NCI-H345 treated with DMSO at 0.1 percent for 48 hours (cell line): Measurements from ENCODE around the gene SET.
A peak's percentile ranks its signal among the peaks of the same experiment; 100 is the strongest.
"Not testable (repeated sequence)": the region's sequence is repeated elsewhere in the genome, so short reads cannot be mapped to it uniquely, and the experiment has no call there.

Experiments used
- DNase-seq: peaks from one replicate; lab custom pipeline; 2025; ENCODE audit not compliant: unreplicated experiment; lab: John Stamatoyannopoulos, UW

Gene SET, protein sequence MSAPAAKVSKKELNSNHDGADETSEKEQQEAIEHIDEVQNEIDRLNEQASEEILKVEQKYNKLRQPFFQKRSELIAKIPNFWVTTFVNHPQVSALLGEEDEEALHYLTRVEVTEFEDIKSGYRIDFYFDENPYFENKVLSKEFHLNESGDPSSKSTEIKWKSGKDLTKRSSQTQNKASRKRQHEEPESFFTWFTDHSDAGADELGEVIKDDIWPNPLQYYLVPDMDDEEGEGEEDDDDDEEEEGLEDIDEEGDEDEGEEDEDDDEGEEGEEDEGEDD

DNA sequence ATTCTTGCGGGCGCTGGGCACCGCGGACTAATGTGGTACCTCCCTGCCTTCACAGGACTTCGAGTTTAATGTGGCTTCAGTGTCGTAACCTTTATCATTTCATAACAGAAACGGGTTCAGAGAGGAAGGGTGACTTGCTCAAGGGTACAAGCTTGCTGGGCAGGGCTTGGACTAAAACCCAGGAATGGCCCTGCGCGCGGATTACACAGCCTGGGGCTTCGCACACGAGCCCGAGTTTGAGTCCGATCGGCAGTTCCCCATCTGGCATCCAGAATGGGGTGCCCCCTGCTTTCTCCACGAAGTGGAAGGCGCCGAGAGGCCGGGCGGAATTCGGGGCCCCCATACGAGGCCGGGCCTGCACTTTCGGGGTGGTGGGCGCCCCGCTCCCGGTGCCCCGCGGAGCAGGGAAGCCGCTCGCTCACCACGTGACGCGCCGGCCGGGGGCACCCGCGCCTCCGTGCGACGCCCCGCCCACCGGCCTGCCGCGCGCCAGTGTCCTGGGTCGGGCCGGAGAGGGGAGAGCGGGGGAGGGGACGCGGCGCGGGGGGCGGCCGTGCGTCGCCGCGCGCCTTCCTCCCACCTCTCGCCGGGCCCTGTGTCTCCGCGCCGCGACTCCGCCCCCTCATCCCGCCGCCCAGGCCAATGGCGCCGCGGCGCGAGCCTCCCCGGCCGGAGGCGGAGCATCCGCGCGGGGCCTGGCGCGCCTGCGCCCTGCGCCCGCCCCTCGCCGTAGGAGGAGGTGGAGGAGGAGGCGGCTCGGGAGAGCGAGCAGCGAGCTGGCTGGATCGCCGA lies at the start of gene SET:
Gene SET (plus strand): TSS at position 722 of the 792 bp plus-strand sequence. CDS start 361 bp downstream, outside the sequence.
- DNase-seq = peak; percentile 82

DNA sequence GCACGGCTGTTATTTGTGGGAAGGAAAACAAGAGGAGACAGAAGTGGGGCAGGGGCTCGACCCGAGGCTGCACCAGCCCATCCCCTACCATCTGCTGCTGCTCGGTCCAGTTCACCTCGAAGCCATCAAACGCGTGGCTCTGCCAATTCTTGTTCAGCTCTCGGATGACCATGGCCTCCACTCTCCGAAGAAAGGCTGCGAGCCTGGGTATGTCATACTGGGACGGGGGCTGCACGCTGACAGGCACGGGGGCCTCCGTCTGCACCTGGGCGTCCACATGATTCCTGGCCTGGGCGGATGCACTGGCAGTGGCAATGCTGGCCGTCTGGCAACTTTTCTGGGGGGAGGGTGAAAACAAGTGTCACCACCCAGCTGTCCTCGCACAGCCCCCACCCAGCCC lies 48.4 kb upstream of the SET start:
- no peak for DNase-seq

DNA sequence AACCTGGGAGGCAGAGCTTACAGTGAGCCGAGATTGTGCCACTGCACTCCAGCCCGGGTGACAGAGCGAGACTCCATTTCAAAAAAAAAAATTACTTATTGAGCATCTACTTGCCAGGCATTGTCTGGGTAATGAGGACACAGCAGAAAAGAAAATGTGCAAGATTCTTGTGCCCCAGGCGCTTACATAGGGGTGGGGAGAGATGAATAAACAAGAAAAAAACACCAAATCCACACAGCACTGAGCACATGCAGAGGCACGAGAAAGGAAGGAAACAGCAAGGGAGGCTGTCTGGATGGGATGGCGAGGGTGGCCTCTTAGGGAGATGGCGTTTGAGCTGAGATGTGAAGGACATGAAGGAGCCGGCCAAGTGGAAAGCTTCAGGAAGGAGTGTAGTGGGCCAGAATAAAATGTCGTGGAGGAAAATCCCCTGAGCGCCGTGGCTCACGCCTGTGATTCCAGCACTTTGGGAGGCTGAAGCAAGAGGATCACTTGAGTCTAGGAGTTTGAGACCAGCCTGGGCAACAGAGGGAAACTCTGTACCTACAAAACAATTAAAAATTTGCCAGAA lies 46.3 kb upstream of the SET start:
- DNase-seq = no peak

DNA sequence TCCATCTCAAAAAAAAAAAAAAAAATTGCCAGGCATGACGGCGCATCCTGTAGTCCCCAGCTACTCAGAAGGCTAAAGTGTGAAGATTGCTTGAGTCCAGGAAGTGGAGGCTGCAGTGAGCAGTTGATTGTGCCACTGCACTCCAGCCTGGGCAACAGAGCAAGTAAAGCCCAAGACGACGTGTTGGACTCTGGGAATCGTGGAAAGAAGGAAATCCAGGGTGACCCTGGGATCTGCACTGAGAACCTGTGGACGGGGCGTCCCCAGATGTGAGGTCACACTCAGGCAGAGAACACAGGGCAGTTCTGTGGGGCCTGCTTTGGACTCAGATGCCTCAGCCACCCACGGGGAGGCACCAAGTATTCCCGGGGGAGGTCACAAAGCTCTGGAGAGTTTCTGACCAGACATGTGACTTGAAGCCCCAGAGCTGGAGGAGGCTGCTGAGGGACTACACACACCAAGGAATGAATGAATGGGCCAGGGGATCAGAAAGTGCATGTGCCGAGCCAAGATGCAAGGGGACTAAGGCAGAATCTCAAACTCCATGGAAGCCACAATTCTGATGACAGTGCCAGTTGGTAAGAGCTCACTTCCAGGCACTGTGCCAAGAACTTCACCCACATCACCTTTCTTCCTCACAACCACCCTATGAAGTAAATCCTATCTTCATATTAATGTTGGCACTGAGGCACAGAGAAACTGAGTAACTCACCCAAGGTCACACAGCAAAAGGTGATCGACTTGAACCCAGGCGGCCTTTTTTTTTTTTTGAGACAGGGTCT lies 45.3 kb upstream of the SET start:
- no peak for DNase-seq

DNA sequence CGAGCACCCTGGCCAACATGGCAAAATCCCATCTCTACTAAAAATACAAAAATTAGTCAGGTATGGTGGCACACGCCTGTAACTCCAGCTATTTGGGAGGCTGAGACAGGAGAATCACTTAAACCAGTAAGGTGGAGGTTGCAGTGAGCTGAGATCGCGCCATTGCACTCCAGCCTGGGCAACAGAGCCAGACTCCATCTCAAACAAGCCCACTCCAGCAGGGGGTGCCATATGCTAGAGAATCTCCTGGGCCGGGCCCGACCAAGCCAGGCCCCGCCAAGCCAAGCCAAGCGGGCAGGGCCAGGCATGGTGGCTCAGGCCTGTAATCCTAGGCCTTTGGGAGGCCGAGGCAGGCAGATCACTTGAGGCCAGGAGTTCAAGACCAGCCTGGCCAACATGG lies 40.8 kb upstream of the SET start:
- not testable (repeated sequence) for DNase-seq

DNA sequence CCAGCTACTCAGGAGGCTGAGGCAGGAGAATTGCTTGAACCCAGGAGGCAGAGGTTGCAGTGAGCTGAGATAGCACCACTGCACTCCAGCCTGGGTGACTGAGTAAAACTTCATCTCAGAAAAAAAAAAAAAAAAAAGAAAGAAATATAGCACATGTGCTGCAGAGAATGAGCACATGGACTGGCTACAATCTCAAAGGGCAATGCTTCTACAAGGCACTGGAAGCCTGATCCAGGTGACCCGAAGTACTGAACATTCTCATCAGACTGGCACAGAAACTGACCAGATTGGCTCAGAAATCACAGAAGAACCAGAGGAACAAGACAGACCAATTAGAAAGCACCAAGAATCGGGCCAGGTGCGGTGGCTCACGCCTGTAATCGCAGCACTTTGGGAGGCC lies 37.2 kb upstream of the SET start:
- no peak for DNase-seq

DNA sequence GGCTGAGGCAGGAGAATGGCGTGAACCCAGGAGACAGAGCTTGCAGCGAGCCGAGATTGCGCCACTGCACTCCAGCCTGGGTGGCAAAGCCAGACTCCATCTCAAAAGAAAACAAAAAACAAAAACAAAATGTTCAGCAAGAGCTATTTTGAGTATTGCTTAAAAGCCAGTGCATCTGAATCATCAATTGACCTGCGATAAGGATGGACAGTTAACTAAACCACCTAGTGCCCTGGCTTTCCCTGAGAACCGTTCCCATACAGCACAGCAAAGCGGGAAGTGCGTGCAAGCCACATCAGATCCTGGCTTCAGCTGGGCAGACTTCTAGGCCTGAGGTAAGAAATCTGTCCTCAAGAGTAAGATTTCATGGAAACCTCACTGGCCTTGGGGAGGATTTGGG lies 35.1 kb upstream of the SET start:
- no peak for DNase-seq

DNA sequence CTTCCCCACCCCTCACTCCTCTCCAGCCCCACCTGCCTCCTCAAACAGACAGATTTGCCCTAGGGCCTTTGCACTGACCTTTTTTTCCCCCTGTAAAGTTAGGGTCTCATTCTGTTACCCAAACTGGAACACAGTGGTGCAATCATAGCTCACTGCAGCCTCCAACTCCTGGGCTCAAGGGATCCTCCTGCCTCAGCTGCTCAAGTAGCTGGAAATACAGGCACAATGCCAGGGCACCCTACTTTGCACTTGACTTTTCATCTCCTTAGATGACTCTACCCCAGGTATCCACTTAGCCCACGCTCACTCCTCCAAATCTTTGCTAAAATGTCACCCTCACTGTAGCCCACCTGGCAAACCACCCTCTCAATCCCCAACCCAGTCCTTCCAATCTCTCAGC lies 34.5 kb upstream of the SET start:
- no peak for DNase-seq

DNA sequence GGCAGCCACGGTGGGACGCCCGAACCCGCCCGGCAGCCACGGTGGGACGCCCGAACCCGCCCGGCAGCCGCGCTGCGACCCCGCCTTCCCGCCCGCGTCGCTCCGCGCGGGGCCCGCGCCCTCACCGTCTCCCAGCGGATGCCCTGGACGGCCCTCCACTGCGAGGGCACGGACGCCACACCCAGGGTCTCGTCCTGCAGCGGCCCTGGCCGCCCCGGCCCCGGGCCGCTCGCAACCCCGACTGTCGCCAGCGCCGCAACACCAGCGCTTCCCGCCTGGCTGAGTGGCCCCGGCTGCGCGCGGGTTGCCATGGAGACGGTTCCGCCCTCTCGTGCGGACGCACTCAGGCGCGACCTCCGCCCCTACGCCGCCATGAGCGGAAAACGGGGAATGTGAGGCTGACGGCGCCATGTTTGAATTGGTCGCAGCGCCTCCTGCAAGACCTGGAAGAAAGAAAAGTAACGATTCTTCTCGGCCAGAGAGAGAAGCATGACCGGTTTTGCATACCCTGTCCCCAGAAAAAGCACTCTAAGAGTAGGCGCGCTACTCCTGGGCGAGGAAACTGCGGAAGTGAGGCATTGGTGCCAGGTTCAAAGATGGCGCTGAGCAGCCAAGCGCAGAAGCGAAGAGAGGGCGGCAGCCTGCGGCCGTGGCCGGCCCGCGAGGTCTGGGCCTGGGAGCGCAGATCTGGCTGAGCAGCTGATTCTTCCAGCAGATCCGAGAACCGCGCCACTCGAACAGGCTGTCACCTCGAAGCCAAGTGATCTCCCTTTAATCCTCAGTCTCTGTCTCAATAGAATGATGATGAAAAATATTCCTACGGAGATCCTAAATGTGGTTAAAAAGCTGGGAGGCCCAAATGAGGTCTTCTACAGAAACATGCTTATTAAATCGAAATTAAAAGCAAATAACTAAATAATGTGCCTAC lies 32.3 kb upstream of the SET start, which contains the start of gene DYNC2I2:
Gene DYNC2I2 (minus strand): TSS at position 432 of the 928 bp plus-strand sequence. CDS start 121 bp downstream, at position 311.
- peak; percentile 87 for DNase-seq

DNA sequence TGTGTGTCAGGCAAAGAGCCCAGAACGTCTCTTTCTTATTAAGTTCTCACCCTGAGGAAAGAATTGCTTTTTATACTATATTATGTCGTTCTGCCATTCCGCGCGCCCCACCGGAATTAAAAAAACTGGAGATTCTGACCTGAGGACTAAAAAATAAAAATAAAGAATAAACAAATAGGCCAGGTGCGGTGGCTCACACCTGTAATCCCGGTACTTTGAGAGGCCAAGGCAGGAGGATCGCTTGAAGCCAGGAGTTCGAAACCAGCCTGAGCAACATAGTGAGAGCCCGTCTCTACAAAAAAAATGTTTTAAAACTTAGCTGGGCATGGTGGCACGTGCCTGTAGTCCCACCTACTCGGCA lies 31.7 kb upstream of the SET start:
- no peak for DNase-seq

DNA sequence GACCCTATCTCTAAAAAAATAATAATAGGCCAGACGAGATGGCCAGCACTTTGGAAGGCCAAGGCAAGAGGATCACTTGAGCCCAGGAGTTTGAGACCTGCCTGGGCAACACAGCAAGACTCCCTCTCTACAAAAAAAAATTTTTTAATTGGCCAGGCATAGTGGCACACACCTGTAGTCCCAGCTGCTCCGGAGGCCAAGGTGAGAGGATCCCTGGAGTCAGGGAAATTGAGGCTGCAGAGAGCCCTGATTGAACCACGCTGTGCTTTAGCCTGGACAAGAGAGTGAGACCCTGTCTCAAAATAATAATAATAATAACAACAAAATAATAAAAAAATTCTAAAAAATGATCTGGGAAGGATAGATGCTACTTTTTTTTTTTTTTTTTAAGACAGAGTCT lies 31.2 kb upstream of the SET start:
- DNase-seq = no peak

DNA sequence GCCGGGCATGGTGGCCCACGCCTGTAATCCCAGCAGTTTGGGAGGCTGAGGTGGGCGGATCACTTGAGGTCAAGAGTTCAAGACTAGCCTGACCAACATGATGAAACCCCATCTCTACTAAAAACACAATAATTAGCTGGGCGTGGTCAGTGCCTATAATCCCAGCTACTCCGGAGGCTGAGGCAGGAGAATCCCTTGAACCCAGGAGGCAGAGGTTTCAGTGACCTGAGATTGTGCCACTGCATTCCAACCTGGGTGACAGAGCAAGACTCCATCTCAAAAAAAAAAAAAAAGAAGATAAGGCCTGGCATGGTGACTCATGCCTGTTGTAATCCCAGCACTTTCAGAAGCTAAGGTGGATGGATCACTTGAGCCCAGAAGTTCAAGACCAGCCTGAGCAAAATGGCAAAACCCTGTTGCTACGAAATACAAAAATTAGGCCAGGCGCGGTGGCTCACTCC lies 22.5 kb upstream of the SET start:
- DNase-seq = not testable (repeated sequence)

DNA sequence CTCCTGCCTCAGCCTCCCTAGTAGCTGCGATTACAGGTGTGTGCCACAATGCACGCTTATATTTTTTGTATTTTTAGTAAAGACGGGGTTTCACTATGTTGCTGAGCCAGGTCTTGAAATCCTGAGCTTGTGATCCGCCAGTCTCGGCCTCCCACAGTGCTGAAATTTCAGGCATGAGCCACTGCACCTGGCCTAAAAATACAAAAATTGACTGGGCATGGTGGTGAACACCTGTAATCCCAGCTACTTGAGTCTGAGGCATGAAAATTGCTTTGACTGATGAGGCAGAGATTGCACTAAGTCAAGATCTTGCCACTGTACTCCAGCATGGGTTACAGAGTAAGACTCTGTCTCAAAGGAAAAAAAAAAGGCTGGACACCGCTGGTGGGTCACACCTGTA lies 19.2 kb upstream of the SET start:
- DNase-seq = no peak

DNA sequence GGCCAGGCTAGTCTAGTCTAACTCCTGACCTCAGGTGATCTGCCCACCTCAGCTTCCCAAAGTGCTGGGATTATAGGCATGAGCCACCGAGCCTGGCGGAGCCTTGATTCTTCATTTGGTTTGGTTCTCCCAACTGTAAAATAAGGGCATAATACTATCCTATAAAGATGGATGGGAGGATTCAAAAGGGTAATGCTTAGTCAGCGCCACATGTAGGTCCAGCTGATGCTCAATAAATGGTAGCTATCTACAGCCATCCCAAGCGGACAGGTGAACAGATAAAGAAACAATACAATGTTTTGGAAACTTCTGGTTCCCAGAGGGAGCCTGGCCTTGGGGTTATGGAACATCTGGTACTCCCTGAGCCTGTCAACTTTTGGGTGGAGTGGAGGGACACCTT lies 13.6 kb upstream of the SET start:
- no peak for DNase-seq

DNA sequence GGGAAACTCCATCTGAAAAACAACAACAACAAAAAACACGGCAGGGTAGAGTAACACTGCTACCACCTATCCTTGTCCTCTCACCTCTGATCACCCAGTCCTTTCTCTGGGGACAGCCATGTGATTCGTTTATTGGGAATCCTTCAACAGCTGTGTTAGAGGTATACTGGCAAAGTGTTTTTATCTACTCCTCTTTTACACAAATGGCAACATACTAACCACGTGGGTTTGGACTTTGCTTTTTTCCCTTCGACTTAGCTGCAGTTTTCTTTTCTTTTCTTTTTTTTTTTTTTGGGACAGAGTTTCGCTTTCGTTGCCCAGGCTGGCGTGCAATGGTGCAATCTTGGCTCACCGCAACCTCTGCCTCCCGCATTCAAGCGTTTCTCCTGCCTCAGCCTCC lies 11.2 kb upstream of the SET start:
- DNase-seq = no peak

DNA sequence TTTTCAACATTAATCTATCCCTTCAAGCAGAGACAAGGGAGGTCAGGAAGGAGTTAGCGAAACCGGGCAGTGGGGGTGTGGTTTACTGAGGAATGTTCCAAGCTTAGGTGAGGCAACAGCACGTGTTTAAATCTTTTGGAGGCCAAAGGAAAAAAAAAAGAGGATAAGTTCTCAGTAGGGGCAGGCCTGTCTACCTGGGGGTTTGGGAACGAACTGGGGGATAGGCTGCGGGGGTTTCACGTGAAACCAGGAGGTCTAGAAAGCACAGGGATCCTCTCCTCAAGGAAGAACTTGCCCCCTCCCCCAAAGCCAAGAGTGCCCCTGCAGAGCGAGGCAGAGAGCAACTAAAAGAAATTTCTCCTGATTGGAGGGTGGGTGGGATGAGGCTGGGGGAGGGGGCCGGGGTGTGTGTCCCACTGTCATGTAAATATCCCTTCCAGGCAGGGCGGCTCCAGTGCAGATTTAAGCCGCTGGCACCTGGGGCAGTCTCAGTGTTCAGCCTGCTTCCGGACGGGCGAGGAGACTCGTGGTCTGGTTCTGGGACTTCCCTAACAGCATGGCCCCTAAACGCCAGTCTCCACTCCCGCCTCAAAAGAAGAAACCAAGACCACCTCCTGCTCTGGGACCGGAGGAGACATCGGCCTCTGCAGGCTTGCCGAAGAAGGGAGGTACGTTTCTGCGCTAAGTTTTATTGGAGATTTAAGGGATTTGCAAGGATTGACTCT lies 5.5 kb upstream of the SET start:
- DNase-seq = no peak

DNA sequence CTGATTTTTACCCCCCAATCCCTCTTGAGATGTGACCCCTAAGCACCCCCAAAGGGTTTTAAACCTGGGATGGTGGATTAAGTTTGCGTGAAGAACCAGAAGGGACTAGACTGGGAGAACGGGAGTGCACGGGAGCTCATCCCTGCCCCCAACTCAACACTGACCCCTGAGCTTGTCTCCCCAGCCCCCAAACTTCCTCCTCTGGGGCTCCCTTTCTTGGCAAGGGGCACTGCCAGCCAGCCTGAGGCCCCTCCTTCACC lies 5.0 kb upstream of the SET start:
- DNase-seq = no peak

DNA sequence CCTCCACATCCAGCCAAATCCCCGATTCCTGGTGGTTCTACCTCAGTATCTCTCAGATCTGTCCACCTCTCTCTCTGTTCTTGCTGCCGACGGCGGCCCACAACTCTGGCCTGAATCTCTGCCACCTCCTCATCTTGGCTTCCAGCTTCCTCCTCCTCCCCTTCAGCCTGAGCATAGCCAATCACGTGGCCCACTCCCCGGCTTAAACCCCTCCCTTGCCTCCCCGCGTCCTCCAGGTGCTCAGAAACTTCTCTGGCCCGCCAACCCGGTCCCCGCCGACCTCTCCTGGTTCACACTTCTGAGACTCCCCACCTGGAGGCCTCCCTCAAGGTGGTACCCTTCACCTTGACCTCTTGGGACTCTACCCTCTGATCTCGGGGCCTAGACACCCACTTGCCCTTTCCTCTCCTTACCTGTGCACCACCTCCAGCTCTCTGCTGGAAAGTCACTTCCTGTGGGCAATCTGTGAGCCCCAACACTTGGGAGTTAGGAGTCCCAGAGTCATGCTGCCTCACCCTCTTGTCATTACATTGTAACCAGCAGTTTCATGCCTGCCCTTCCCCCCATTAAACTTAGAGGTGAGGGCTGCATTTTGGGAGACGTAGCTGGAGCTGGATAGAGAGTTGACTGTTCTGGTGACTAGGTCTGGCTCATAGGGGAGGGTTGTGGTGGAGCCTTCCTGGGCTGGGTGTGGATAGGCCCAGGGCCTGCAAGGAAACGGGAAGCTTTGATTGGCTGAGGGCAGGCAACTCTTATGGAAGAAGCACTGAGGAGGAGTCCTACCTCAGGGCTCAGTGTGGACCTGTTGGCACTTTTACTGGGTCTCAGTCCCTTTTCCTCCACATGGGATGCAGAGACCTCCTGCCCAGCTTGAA lies 4.5 kb upstream of the SET start:
- no peak for DNase-seq
